GM12891 (cell line): ENCODE data around the gene ATXN7L1.

Source experiments
- POLR2A ChIP-seq: IDR thresholded peaks from 2 replicates; pipeline ENCODE4 v1.6.1; 2011; ENCODE audit warnings: low read depth, low read length, control low read depth
- POLR2AphosphoS5 ChIP-seq: IDR thresholded peaks from 2 replicates; pipeline ENCODE4 v1.6.1; 2011; ENCODE audit warnings: low read depth, low read length, control low read depth

GRCh38 chr7:105697753-105698152 is 178.6 kb downstream of the ATXN7L1 start:
- TF ChIP-seq POLR2A (no peak), POLR2AphosphoS5 (no peak)
